AG10803 (cell line): ENCODE measurements around the gene AP1M2.

Source experiments
- DNase-seq: peaks from one replicate; pipeline ENCODE4 v3.0.0; 2010; ENCODE audit warnings: low read depth
- H3K4me3 ChIP-seq: 2 replicates; pipeline ENCODE4 v1.5.1; 2011; ENCODE audit warnings: mild to moderate bottlenecking, low read length, control low read depth
- TF ChIP-seq, protein P1 (sequence below): conservative IDR thresholded peaks from 2 replicates; pipeline ENCODE4 v1.5.1; 2011; ENCODE audit warnings: mild to moderate bottlenecking, low read length, control low read depth, inconsistent platforms

AP1M2 gene

DNA sequence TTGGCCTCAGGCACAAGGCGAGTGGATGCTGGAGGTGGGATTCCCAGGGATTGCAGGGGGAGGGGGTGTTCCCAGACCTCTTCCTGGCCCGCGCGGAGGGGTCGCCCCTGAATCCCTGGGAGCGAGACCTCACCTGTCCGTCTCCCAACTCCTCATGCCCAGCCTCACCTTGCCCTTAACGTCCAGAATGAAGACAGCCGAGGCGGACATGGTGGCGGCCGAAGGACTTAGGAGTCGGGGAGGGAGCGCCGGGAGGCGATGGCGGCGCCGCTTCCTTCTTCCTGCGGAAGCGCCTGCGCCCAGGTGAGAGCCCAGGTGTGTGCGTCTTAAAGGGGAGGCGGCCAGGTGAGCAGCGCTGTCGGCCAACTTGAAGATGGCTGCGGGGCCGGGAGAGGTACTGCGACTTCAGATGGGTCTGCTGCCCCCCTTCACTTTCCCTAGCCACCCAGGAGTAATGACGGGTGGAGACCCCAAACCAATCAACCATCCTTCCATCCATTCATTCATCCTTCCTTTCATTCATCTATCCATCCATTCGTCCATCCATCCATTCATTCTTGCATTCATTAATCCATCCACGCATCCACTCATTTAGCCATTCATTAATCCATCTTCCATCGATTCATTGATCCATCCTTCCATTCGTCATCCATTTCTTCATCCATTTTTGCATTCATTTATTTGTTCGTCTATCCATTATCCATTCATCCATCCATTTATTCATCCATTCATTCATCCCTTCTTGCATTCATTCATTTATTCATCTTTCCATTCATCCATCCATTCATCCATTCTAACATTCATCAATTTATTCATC lies at the start of gene AP1M2:
Gene AP1M2 (minus strand): TSS at position 291 of the 817 bp plus-strand sequence. CDS start 81 bp downstream, at position 210.
- TF ChIP-seq, protein P1, sequence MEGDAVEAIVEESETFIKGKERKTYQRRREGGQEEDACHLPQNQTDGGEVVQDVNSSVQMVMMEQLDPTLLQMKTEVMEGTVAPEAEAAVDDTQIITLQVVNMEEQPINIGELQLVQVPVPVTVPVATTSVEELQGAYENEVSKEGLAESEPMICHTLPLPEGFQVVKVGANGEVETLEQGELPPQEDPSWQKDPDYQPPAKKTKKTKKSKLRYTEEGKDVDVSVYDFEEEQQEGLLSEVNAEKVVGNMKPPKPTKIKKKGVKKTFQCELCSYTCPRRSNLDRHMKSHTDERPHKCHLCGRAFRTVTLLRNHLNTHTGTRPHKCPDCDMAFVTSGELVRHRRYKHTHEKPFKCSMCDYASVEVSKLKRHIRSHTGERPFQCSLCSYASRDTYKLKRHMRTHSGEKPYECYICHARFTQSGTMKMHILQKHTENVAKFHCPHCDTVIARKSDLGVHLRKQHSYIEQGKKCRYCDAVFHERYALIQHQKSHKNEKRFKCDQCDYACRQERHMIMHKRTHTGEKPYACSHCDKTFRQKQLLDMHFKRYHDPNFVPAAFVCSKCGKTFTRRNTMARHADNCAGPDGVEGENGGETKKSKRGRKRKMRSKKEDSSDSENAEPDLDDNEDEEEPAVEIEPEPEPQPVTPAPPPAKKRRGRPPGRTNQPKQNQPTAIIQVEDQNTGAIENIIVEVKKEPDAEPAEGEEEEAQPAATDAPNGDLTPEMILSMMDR = no peak
- DNase-seq = no peak
- no peak within 1 kb of the TSS for H3K4me3 ChIP-seq

DNA sequence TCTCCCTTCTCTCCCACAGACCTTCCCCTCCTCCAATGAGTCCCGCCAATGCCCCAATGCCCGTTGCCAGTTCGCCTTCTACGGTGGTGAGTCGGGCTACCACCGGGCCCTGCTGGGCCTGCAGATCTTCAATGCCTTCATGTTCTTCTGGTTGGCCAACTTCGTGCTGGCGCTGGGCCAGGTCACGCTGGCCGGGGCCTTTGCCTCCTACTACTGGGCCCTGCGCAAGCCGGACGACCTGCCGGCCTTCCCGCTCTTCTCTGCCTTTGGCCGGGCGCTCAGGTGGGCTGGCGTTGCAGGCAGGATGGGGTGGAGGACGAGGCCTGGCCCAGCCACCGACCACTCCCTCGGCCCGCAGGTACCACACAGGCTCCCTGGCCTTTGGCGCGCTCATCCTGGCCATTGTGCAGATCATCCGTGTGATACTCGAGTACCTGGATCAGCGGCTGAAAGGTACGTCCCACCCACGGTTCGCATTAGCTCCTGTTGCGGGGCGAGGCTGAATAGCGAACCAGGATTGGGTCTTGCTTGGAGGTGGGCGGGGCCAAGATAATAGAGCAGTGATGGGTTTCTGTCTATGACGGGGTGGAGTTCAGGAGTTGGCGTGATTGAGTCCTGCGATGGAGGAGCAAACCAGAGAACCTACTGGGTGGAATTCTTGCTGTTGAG lies 49.3 kb upstream of the AP1M2 start:
- TF ChIP-seq, protein P1 = no peak
- H3K4me3 ChIP-seq = no peak overlapping the region
- no peak for DNase-seq

DNA sequence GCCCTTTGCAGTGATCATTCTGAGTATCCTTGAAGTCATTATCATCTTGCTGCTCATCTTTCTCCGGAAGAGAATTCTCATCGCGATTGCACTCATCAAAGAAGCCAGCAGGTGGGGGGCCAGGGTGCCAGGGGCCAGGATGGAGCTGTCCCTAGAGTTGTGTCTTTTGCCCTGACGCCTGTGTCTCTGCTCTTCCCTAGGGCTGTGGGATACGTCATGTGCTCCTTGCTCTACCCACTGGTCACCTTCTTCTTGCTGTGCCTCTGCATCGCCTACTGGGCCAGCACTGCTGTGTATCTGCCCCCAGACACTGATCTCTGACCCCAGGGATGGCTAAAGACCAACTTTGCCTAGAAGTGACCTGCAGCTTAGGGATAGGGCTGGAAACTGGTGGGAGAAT lies 47.9 kb upstream of the AP1M2 start:
- no peak overlapping the region for H3K4me3 ChIP-seq
- DNase-seq = no peak
- TF ChIP-seq, protein P1 = no peak

DNA sequence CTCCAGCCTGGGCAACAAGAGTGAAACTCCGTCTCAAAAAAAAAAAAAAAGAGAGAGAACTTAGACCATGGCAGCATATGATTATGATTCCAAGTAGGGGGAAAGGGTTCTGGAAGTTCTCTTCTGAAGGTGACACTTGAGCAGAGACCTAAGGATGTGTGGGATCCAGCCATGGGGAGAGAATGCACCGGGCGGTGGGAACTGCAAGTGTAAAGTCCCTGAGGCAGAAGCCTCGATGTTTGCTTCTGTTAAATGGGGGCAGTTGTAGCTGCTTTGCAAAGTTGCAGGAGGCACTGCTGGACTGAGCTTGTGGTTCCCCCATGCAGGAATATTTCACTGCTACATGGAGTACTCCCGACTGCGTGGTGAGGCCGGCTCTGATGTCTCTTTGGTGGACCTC lies 47.3 kb upstream of the AP1M2 start:
- no peak for DNase-seq
- TF ChIP-seq, protein P1 = no peak
- no peak overlapping the region for H3K4me3 ChIP-seq

DNA sequence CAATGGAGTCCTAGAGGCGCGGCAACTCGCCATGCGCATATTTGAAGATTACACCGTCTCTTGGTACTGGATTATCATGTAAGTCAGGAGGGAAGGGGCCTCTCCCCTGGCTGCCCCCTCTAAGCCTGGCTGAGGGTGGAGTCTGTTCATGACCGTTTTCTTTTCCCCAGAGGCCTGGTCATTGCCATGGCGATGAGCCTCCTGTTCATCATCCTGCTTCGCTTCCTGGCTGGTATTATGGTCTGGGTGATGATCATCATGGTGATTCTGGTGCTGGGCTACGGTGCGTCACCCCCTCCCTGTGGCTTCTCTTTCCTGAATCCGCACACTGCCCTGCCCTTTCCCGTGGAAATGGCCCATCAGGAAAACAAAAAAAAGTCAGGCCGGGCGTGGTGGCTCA lies 44.8 kb upstream of the AP1M2 start:
- TF ChIP-seq, protein P1 = no peak
- DNase-seq = no peak
- H3K4me3 ChIP-seq = no peak overlapping the region

DNA sequence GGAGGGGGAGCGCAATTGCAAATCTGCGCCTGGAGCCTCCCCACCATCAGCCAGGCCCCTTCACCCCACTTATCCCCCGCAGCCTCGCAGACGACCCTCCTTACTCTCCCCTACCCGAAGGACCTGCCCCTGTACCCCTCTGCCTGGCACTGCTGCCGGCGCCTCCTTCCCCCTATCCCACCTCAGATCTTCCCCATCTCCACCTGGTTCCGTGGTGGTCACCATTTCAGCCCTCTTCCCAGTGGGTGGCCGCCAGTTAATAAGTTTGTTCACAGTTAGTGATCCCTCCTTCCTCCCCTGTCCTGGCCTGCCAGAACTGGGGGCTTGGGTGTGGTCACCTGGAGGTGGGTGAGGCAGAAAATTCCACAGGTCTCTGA lies 38.6 kb upstream of the AP1M2 start:
- TF ChIP-seq, protein P1 = no peak

More for the DNA sequence above, 38.6 kb upstream of the AP1M2 start:
- H3K4me3 ChIP-seq = peak overlapping the region; percentile 76
- DNase-seq = no peak
